ENCODE data around the gene ZFAND3.

DNA sequence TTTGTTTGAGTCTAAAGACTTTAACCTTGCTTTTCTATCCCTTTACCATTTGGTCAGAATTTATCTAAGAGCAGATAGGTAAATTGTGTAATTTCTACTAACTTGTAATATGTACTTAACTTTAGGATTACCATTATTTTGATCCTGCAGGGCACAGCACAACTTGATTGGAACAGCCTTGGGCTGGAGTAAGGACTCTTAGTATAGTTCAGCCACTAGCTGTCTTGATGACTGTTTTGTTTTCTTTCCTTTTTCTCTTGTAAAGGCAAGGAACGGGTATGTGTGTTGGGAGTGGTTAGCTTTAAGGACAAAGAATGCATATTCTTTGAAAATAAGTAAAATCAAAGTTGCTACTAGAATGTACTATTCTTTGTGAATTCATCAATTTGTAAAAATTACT, 203.2 kb downstream of the ZFAND3 start:
- no peak for TF ChIP-seq EZH2 (optimal IDR thresholded peaks at IDR 0.05; ENCODE audit: low read depth, low read length)
- TF ChIP-seq, protein P1, sequence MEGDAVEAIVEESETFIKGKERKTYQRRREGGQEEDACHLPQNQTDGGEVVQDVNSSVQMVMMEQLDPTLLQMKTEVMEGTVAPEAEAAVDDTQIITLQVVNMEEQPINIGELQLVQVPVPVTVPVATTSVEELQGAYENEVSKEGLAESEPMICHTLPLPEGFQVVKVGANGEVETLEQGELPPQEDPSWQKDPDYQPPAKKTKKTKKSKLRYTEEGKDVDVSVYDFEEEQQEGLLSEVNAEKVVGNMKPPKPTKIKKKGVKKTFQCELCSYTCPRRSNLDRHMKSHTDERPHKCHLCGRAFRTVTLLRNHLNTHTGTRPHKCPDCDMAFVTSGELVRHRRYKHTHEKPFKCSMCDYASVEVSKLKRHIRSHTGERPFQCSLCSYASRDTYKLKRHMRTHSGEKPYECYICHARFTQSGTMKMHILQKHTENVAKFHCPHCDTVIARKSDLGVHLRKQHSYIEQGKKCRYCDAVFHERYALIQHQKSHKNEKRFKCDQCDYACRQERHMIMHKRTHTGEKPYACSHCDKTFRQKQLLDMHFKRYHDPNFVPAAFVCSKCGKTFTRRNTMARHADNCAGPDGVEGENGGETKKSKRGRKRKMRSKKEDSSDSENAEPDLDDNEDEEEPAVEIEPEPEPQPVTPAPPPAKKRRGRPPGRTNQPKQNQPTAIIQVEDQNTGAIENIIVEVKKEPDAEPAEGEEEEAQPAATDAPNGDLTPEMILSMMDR (IDR thresholded peaks at IDR 0.05; ENCODE audit: low read length), result no peak
